Heart left ventricle (tissue), 16 donors: Measurements from ENCODE around the gene GMEB1. TPM values are rescaled to one million over a fixed set of nuclear protein-coding genes. Genes with fewer than 3 reads are reported as not detected.

Experiments used
- ATAC-seq, 4 donors: fragments of 200-7000 bp; cut with Tn5 transposase; one replicate each; pipeline ENCODE4 v1.9.1; 2020 to 2022; ENCODE audit warnings: moderate library complexity in 4 of 4, mild to moderate bottlenecking in 3 of 4, moderate number of reproducible peaks in 1 of 4
- DNase-seq, 5 donors: peaks; one replicate each; pipeline ENCODE4 v3.0.0-alpha.2; 2020
- H3K27ac ChIP-seq, 12 donors: fragments of 200-600 bp; sonication (generic) in 4 of 12; one replicate each; pipeline versions ENCODE4 v1.5.0 to v1.8.0; 2016 to 2022; ENCODE audit warnings: mild to moderate bottlenecking in 2 of 12
- H3K27me3 ChIP-seq, 9 donors: fragments of 200-600 bp; sonication (generic) in 2 of 9; one replicate each; pipeline versions ENCODE4 v1.5.1 to v1.8.0; 2016 to 2022; ENCODE audit warnings: mild to moderate bottlenecking in 3 of 9
- H3K36me3 ChIP-seq, 9 donors: fragments of 200-600 bp; sonication (generic) in 2 of 9; one replicate each; pipeline versions ENCODE4 v1.5.0 to v1.8.0; 2018 to 2022; ENCODE audit warnings: mild to moderate bottlenecking in 2 of 9
- H3K4me1 ChIP-seq, 12 donors: fragments of 200-600 bp; sonication (generic) in 4 of 12; one replicate each; pipeline versions ENCODE4 v1.5.0 to v1.8.0; 2016 to 2022; ENCODE audit warnings: mild to moderate bottlenecking in 3 of 12
- H3K4me3 ChIP-seq, 12 donors: fragments of 200-600 bp; sonication (generic) in 4 of 12; one replicate each; pipeline versions ENCODE4 v1.5.0 to v1.8.0; 2017 to 2022; ENCODE audit warnings: mild to moderate bottlenecking in 9 of 12, moderate library complexity in 4 of 12
- H3K9me3 ChIP-seq, 12 donors: fragments of 200-600 bp; sonication (generic) in 4 of 12; one replicate each; pipeline versions ENCODE4 v1.5.0 to v1.8.0; 2016 to 2022; ENCODE audit warnings: mild to moderate bottlenecking in 1 of 12
- CTCF ChIP-seq, 12 donors: fragments of 200-600 bp; sonication (generic) in 4 of 12; IDR thresholded peaks; one replicate each; pipeline versions ENCODE4 v1.5.0 to v1.8.0; 2018 to 2022; ENCODE audit warnings: antibody characterized with exemption in 12 of 12, mild to moderate bottlenecking in 5 of 12
- POLR2A ChIP-seq, 2 donors: fragments of 450-650 bp; IDR thresholded peaks; one replicate each; pipeline ENCODE4 v1.6.1; 2017; ENCODE audit warnings: antibody characterized with exemption in 2 of 2, mild to moderate bottlenecking in 2 of 2, moderate library complexity in 2 of 2
- WGBS, 4 donors: extraction: QIAGEN DNeasy Blood & Tissue Kit in 2 of 4; methylation state at CpG; one replicate each; pipeline versions ENCODE4 v1.1.5 to v1.1.7; 2013 to 2018; 5-methylcytosine and 5-hydroxymethylcytosine counted together
- intact Hi-C, 10 donors: fragments of 100-400 bp; cut with DNase I; formaldehyde crosslinking; loops; one replicate each; pipeline versions ENCODE4 v1.11.1 to v1.14.2; 2022
- polyA plus RNA-seq, 2 donors: library from polyadenylated mRNA; stranded (reverse); fragments of 200-250 nt; gene quantifications; one replicate each; pipeline ENCODE4 v1.2.3, GENCODE V29; 2013
- total RNA-seq, 9 donors: library from RNA; depleted of rRNA in 2 of 9; stranded (reverse); fragments of >200 nt in 2 of 9; fragmentation: NEBNext Ultra II Directional in 3 of 9; extraction: Animal tissue kit (Norgen Biotek cat#: 25700) in 3 of 9; gene quantifications; one replicate each; pipeline versions ENCODE4 v1.1.0 to v1.2.4, GENCODE V29; 2016 to 2023
- donor health status: ischemic (EF 13 %, LVEDD 7.1; RV severe dilation, severe dysfunction).
- donor health status: healthy with polysubstance abuse.
- donor health status: DM: no; HTN: yes; CAD: no.
- donor health status: DM: no; HTN: no; CAD: no.
- donor health status: ischemic (EF 25% LVEDD 6.9; RV normal size, moderate dysfunction).
- donor health status: ischemic (EF 25% LVEDD 5.7; RV mildly dilated, moderate dysfunction).
- donor health status: healthy.
- donor health status: DM: yes; HTN: yes; CAD: no.
- donor health status: ischemic (EF 35%, LVEDD 5.7; RV mildly dilated, moderate dysfunction).
- donor health status: nonischemic (EF 11% LVEDD 7.7; RV severe dilation, severe dysfunction).
- donor health status: DM: yes; HTN: yes; CAD: no.
- donor health status: PGD.
- donor health status: ischemic (EF 29% LVEDD 5.4; RV normal size, mild dysfunction).
- donor health status: nonischemic (EF 23%, LVEDD 6.1; RV moderate dilation, normal function).

Gene GMEB1
- total and polyA plus RNA-seq, 11 donors, result 2.2 to 8.5 (median 6.1) TPM

DNA sequence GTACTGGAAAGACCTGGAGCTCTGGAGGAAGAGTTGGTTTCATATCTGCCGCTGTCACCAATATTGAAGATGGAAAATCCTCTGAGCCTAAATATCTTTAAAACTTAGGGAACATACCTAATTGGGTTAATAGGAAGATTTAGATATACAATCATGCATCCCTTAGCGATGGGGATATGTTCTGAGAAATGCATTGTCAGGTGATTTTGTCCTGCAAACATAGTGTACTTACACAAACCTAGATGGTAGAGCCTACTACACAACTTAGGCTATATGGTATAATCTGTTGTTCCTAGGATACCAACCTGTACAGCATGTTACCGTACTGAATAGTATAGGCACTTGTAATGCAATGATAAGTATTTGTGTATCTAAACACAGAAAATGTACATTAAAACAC, 90.7 kb downstream of the GMEB1 start:
- intact Hi-C loops, result no loop called here
- Histone ChIP-seq H3K27ac (no peak overlapping the region), H3K4me1 (peaks cover 0 to 58% (median 36%) of the 10 kb centered on the region in 12 donors), H3K27me3 (no peaks in the 10 kb centered on the region), H3K4me3 (no peak overlapping the region), H3K36me3 (peaks cover 0 to 53% (median 12%) of the 10 kb centered on the region in 9 donors), H3K9me3 (no peaks in the 10 kb centered on the region)
- TF ChIP-seq POLR2A (IDR thresholded peaks at IDR 0.05), result no peak
- no peak for TF ChIP-seq CTCF (IDR thresholded peaks at IDR 0.05)
- no peak for DNase-seq
- ATAC-seq, result no peak
- 93 to 98% (median 97%) methylated on average over 3 of the region's 3 CpGs for WGBS, 4 donors

- H3K36me3 ChIP-seq, result peaks cover 0 to 67% (median 24%) of the 10 kb centered on the region in 9 donors
- intact Hi-C loops, result no loop called here
- DNase-seq, result no peak
- ATAC-seq, result no peak
- no peaks in the 10 kb centered on the region for H3K27me3 ChIP-seq
- H3K4me1 ChIP-seq, result peaks cover 0 to 47% (median 19%) of the 10 kb centered on the region in 12 donors
- no peaks in the 10 kb centered on the region for H3K9me3 ChIP-seq
- TF ChIP-seq CTCF (IDR thresholded peaks at IDR 0.05), result no peak
- no peak for TF ChIP-seq POLR2A (IDR thresholded peaks at IDR 0.05)
- H3K4me3 ChIP-seq, result no peak overlapping the region
- WGBS, 4 donors, result 94 to 98% (median 97%) methylated on average over 5 of the region's 5 CpGs
- H3K27ac ChIP-seq, result no peak overlapping the region
Measured at GRCh38 chr1:28761189-28761588, 92.6 kb downstream of the GMEB1 start.

DNA sequence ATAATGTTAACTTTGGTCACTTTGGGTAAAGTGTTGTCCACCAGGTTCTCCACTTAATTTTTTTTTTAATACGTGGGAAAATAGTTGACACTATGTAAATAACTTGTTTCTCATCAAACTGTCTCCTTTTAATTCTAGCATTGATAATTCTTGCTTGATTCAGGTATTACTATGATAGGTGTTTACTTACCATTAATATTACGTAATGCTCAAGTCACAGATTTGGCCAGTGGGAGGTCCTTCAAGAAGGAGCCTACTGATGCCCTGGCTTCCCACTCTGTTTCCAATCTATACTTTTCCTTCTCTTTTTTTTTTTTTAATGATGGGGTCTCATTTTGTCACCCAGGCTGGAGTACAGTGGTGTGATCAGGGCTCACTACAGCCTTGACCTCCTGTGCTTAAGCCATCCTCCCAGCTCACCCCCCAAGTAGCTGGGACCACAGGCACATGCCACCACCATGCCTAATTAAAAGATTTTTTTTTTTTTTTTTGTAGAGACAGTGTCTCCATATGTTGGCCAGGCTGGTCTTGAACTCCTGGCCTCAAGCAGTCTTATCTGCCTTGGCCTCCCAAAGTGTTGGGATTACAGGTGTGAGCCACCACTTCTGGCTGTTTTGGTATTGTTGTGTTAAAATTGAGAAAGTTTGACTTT, 98.1 kb downstream of the GMEB1 start:
- DNase-seq (no peak), ATAC-seq (no peak)
- intact Hi-C loops, result no loop called here
- no peaks in the 10 kb centered on the region for H3K9me3 ChIP-seq
- H3K4me3 ChIP-seq, result no peak overlapping the region
- H3K27ac ChIP-seq, result no peak overlapping the region
- TF ChIP-seq POLR2A (IDR thresholded peaks at IDR 0.05), result no peak
- no peak for TF ChIP-seq CTCF (IDR thresholded peaks at IDR 0.05)
- H3K36me3 ChIP-seq, result peaks cover 0 to 57% (median 38%) of the 10 kb centered on the region in 9 donors
- peaks cover 0 to 22% (median 0%) of the 10 kb centered on the region in 12 donors for H3K4me1 ChIP-seq
- no peaks in the 10 kb centered on the region for H3K27me3 ChIP-seq
- 92 to 97% (median 95%) methylated on average over 2 of the region's 2 CpGs for WGBS, 4 donors

Other genes starting within 250 kb of the GMEB1 start
- 10 to 100 TPM in 2 of 9 donors, 1 to 10 TPM in 7; 2.4 to 20.1 (median 5.0) TPM for gene RCC1, start 162.7 kb upstream of the GMEB1 start, total RNA-seq
- gene RCC1, start 162.7 kb upstream of the GMEB1 start, polyA plus RNA-seq, result 10 to 100 TPM in 1 of 2 donors, 1 to 10 TPM in 1; 3.4 to 24.1 TPM
- 10 to 100 TPM in 8 of 9 donors, 1 to 10 TPM in 1; 7.9 to 26.6 (median 15.5) TPM for gene TRNAU1AP, start 115.7 kb upstream of the GMEB1 start, total RNA-seq
- 10 to 100 TPM; 15.1 to 16.8 TPM for gene TRNAU1AP, start 115.7 kb upstream of the GMEB1 start, polyA plus RNA-seq
- 10 to 100 TPM in 1 of 9 donors, 1 to 10 TPM in 4, under 1 TPM in 4; 0.49 to 13.1 (median 1.2) TPM for gene RAB42, start 76.5 kb upstream of the GMEB1 start, total RNA-seq
- gene RAB42, start 76.5 kb upstream of the GMEB1 start, polyA plus RNA-seq, result under 1 TPM; 0.49 to 0.50 TPM
- 10 to 100 TPM; 18.3 to 38.5 (median 21.1) TPM for gene TAF12, start 25.7 kb upstream of the GMEB1 start, total RNA-seq
- 10 to 100 TPM; 29.0 to 35.7 TPM for gene TAF12, start 25.7 kb upstream of the GMEB1 start, polyA plus RNA-seq
- not detected for gene RNU11, start 20.2 kb upstream of the GMEB1 start, total RNA-seq
- not detected for gene RNU11, start 20.2 kb upstream of the GMEB1 start, polyA plus RNA-seq
- gene YTHDF2, start 68.2 kb downstream of the GMEB1 start, total RNA-seq, result 10 to 100 TPM; 31.3 to 56.3 (median 40.0) TPM
- gene YTHDF2, start 68.2 kb downstream of the GMEB1 start, polyA plus RNA-seq, result 10 to 100 TPM; 20.7 to 30.4 TPM
- gene OPRD1, start 143.4 kb downstream of the GMEB1 start, total RNA-seq, result under 1 TPM in 2 of 9 donors, not detected in 7; 0.02 TPM
- under 1 TPM; under 0.01 TPM for gene OPRD1, start 143.4 kb downstream of the GMEB1 start, polyA plus RNA-seq
- gene EPB41, start 245.8 kb downstream of the GMEB1 start, total RNA-seq, result 10 to 100 TPM; 13.6 to 34.4 (median 24.2) TPM
- gene EPB41, start 245.8 kb downstream of the GMEB1 start, polyA plus RNA-seq, result 10 to 100 TPM in 1 of 2 donors, 1 to 10 TPM in 1; 7.8 to 10.1 TPM